Stimulated activated CD8-positive, alpha-beta memory T cell treated with anti-CD3 and anti-CD28 coated beads, Interleukin-7, amount 100 ng/mL, for 48 hours (primary cell): ENCODE measurements around the gene IQSEC1.
A peak's percentile ranks its signal among the peaks of the same experiment; 100 is the strongest.

ENCODE experiments used
- DNase-seq, 2 donors: peaks; one replicate each; pipeline ENCODE4 v3.0.0-alpha.2; 2020; ENCODE audit warnings: low read depth in 1 of 2; ENCODE audit errors: extremely low read depth in 1 of 2

Gene IQSEC1

DNA sequence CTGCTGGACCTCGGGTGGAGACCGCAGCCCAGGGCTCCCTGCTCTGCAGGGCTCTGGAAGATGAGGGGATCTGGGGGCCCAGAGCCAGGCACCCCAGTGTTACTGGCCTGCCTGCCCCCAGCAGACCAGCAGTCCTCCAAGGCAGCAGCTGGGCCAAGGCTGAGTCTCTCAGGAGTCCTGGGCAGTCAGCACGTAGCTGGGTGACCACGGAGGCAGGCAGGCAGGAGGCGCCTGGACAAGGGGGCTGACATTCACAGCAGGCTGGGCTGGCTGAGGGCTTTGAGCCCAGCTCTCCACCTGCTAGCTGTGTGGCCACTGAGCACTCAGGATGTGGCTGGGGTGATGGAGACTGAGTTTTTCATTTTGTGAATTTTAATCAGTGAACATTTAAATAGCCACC, 67.9 kb downstream of the IQSEC1 start:
- no peak for DNase-seq

DNA sequence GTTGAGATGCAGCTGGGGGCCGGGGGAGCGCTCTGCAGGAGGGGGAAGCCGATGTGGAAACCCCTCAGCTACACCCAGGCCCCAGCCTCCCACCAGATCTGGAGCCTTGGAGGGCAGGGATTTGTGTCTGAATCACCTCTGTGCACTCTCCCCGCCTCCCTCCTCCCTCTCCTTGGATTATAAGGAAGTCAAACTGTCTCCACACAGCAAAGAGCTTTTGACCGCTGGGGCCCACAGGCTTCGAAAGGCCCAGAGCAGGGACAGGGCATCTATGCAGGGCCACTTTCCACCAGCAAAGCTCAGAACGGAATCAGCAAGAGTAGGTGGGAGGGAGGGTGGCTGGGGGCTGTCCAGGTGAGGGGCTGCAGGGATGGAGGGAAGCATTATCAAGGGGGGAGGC, 68.9 kb downstream of the IQSEC1 start:
- DNase-seq = no peak

DNA sequence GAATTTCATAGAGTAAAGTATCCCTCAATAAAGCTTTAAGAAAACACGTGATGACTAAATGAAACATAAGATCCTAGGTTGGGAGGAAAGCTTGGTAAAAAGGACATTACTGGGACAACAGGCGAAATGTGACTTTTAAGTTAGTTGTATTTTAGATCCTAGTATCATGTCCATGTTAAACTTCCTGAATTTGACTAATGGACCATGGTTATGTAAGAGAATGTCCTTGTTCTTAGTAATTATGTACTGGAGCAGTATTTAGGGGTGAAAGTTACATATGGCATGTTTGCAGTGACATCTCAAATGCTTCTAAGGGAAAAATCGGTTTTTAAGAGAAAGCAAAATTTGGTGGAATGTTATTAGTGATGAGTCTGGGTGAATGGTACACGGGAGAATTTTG, 69.6 kb downstream of the IQSEC1 start:
- no peak for DNase-seq

DNA sequence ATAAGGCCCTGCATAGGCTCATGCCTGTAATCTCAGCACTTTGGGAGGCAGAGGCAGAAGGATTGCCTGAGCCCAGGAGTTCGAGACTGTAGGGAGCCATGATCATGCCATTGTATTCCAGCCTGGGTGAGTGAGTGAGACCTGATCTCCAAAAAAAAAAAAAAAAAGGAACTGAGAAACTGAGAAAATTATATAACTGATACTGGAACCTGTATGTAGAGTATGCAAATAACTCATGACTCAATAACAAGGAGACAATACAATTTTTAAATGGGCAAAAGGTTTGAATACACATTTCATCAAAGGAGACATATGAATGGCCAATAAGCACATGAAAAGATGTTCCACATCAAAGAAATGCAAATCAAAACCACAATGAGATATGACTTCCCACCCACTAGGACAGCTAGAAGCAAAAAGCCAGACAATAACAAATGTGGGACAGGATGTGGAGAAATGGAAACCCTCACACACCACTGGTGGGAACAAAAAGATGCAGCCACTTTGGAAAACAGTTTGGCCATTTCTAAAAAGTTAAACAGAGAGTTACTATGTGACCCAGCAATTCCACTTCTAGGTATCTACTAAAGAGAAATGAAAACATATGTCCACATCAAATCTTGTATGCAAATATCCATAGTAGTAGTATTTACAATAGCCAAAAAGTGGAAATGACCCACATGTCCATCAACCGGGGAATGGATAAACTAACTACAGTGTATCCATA, 70.7 kb downstream of the IQSEC1 start:
- DNase-seq = no peak

DNA sequence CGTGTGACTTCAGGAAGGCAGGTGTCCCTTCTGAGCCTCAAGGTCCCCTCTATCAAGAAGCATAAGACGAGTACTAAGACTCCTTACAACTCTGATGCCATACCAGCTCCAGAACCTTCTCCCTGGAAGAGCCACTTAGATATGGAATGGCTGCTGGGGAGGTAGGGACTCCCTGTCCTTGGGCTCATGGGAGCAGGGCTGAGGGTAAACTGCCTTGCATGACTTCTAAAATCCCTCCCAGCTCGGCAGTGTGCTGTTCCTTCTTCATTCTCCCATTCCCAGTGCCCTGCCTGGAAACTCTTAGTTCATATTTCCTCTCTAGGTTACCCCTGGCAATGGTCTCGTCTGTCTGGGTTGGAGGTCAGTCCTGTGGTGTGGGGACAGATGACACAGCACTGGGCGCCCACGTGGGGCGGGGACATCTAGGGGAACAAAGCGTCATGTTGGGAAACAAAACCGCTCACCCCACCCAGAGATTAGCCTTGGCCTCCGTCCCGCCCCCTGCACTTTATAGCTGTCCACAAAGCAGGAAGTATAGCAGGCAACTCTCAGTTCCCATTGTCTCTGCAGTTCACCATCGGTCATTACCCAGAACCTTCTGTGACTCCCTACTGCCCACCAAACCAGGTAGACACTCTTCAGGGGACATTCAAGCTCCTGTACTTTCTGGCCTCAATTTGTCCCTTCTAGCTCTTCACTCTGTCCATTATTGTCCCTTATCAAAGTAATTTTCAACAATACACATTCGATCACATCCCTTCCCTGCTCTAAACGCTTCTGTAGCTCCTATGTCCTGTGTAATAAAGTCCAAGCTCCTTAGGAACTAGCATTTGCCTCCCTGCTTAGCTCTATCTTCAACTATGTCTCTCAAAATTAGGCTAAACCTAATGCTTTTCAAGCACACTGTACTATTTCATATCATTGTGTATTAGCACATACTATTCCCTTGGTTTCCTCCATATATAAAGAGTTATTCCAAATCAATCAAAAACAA, 73.8 kb downstream of the IQSEC1 start:
- no peak for DNase-seq

DNA sequence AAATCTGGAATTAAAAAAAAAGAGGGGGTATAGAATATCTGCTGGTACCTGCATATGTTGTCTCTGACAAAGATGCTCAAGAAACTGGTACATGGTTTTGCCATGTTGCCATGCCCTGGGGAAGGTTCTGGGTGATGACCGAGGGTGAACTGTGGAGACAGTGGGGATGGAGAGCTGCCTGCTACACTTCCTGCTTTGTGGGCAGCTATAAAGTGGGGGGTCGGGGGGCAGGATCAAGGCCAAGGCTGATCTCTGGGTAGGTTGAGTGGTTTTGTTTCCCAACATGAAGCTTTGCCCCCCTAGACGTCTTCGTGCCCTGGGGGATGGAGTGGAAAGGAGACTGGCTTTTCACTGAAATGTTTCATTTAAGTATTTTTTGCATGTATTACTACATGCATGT, 74.6 kb downstream of the IQSEC1 start:
- DNase-seq = no peak

DNA sequence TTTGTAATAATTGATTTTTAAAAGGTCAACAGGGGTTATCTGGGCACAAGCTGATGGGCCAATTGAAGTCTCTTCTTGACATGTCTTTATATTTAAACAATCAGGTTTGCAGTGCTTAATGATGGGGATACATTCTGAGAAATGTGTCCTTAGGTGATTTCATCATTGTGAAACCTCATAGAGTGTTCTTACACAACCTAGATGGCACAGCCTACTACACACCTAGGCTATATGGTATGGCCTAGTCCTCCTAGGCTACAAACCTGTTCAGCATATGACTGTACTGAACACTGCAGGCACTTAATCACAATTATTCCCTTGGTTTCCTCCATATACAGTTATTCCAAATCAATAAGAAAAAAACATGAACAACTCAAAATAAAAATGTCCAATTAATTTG, 75.8 kb downstream of the IQSEC1 start:
- no peak for DNase-seq

DNA sequence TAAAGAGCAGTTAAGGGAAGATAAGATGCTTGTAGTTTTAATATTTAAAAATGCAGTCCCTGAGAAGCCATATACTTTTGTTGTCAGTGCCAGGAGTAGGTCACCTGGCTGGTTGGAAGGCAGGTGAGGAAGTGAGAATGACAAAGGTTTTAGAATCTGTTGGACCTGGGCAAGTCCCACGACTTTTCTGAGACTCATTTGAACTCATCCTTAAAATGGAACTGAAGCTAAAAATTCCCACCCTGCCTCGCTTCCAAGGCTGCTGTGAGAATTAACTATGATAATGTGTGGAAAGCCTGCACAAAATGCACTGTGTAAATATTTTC, 77.1 kb downstream of the IQSEC1 start:
- DNase-seq = no peak

DNA sequence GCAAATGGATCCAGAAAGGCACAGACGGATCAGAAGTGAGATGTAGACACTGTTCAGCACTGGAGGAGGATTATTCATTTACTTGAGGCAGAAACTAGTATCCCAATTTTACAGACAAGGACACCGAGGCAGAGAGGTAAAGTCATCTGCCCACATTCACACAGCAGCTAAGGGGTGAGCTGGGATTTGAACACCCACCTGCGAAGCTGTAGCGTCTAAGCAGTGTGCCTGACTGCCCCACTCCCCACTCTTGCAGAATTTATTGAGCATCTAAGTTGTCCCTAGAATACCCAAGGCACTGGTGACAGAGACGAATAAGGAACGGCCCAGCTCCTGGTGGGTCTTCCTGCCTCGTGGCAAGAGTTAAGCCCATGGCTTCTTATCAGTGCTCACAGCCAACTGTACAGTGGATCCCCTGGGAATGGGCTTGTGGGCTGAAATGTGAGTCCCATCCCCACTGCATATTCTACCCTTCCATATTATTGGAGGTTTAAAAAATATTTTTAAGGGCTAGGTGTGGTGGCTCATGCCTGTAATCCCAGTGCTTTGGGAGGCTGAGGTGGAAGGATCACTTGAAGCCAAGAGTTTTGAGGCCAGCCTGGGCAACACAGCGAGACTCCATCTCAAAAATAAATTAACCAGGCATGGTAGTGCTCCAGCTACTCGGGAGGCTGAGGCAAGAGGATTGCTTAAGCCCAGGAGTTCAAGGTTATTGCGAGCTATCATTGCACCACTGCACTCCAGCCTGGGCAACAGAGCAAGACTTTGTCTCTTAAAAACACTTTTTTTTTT, 77.6 kb downstream of the IQSEC1 start:
- DNase-seq = no peak

DNA sequence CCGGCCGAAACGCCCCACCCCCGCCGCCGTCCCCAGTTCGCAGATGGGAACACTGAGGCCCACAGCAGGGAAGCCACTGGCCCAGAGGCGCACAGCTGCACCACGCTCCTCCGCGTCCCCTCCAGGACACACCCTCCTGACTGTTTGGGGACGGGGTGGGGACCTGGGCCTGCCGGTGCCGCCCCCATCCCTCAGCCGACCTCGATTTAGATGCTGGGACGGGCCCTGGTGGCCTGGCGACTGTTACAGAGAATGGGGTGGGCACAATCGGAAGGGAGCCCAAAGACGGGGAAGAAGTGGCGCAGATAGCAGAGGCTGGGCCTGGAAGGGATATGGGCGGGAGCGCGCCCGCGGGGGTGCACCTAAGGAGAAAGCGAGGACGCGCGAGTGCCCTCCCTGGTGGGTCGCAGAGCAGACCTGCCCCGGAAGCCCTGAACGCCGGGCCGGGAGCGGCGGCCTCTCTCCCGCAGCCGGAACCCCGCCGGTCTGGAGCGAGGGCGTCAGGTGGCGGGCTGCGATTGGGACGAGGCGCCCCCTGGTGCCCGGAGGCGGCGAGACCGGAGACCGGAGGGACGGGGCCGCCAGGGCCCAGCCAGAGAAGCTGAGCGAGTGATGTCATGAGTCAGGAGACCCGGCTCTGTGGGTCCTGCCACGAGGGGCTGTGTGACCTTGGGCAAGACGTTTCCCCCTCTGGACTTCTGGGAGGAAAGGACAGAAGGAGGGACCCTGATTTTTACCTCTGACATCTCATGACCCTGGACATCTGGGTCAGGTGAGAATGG, 78.4 kb downstream of the IQSEC1 start:
- peak; percentile 75 to 76 for DNase-seq

DNA sequence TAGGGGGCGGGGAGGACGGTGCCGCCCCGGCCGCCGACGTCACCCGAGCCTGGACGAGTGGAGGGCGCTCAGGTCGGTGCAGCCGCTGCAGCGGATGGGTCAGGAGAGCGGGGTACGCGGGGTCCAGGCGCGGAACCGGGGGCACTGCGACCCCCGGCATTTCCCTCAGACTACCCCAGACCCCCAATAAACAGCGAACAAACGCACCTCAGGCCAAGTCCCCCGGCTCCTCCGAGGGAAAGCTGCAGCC, 78.9 kb downstream of the IQSEC1 start:
- no peak for DNase-seq

DNA sequence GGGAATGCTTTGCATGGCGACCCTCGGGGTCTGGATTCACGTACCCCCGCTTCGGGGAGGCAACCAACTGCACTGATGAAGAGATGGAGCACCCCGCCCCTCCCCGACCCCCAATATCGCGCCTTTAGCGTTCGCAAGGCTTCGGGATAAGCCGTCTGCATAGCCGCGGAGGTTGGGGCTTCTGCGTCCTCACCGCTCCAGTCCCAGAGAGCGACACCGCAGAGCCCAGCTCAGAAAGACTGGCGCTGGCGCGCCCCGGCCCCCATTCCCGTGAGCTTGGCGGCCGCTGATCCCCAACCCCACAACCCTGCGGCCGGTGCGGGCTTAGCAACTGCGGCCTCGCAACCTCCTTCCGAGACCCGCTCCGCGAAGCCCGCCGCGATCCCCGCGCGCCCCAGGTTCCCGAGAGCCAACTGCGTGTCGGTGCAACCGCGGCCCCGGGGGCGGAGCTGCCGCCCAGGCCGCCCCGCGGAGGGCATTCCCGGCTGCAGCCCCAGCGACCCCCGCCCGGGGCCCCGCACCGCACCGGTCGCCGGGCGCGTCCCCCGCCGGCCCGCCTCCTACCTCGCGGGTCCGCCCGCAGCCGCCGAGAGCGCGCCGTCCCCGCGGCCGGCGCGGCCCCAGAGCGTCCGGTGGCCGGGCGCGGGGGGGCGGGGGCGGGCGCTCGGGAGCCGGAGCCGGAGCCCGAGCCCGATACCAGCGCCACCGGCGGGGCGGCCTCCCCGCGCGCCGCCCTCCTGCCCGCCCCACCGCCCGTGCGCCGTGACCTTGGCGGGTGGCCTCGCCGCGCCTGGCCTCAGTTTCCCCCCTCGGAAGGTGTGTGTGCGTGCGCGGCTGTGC, 79.5 kb downstream of the IQSEC1 start:
- DNase-seq = no peak

DNA sequence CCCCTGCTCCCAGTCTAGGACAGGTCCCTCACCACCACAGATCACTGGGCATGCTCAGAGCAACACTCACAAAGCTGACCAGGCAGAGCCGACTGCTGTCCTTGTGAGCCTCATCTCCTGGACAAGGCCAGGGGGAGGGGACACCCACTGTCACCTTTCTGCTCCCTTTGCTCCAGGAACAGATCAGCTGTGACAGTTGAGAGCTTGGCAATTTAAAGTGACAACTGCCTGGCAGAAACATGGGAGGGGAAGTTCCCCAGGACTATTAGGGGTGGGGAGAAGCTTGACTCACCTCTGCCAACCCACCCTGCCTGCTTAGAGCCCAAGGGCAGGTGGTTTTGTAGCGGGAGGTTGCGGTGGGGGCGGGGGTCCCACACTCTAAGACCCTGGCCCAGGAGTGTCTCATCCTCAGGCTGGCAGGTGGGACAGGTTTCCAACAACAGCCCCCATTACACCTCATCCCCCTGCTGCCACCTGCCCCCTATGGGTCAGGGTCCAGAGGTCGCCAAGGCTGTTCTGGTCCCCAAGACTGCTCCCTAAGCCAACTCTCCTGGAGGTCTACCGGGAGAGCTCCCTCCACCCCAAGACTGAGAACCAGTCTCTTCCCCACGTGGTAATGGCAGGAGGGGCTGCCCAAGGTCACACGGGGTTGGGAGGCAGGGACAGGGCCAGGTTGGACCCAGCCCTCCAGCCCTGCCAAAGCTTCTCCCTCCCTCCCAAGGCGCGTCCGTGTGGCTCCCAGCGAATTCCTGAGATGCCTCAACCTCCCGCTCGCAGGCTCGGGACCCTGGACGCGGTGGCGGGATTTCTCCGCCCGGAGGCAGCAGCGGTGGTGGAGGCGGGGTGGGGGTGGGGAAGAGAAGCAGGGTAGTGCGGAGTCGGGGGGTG, 80.4 kb downstream of the IQSEC1 start:
- DNase-seq = no peak

DNA sequence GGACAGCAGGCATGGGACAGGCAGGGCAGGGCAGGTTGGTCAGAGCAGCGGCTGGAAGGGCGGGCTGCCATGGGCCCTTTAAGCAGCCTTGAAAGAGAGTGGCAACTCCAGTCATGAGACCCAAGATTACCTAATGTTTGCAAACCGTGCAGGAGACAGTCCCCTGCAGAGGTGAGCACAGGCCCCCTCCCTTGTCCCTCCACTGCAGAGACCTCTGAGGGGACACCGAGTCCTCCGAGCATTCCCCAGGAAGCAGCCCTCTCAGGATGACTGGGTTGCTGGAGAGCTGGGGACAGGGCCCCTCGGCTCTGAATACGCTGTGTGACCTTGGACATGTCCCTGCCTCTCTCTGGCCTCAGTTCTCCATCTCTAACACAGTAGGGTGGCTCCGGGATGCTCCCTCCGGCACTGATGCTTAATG, 81.4 kb downstream of the IQSEC1 start:
- DNase-seq = no peak

DNA sequence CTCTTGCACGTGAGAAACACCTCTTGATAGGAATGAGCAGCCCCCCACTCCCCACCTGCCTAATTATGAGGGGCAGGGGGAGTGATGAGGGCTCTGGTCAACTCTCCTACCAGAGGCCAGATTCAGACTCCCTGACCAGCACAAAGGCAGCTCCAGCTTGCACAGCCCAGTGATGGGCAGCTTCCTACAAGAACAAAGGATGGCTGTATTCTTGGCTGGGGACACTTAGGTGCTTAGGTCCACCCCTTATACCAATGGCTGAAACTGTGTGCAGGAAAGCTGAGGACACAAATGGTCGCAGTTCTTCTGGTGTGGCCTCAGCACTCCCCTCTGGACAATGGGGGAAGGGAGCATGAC, 81.8 kb downstream of the IQSEC1 start:
- DNase-seq = no peak

DNA sequence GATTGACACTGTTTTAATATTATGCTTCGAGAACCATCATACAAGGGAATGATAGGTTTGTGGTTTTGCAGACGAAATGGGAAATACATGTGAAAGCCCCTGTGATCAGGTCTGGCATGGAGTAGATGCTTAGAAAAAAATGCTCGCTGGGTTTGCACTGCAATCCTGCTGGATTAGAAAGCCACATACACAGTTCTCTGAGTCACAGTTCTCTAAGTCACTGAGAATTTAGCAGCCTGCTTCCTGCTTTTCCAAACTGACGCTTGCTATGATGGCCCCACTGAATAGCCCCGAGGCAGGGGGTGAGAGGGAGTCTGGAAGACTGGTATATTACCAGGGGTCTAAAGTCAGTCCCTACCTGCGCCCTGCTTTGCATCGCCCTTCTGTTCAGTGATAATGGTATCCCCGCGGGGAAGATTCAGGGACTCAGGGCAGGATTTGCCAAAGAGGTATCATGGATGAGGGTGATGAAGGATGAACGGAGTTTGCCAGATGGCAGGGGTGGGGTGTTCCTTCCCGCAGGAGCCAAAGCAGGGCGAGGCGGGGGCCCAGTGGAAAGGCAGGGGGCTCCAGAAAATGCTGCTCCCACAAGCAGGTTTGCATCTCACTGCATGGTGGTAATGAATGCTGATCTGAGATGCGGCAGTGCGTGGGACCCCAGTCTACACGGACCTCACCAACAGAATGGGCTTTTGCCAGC, 82.3 kb downstream of the IQSEC1 start:
- no peak for DNase-seq

DNA sequence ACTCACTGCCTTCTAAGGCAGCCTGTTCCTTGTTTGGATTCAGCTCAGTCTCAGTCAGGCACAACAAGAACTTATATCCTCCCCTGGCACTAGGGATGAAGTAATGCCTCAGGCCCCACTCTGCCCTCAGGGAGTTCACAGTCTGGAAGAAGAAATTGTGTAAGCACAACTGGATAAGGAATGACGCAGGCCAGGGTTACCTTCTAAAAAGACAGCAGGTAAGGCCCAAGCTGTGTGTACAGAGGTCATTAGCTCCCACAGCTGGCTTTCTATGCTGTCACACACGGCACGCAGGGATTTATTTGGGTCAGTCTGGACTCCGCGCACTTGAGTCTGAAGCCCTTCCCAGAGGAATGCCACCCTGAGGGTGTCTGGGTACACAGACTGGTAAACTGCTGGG, 82.9 kb downstream of the IQSEC1 start:
- no peak for DNase-seq

DNA sequence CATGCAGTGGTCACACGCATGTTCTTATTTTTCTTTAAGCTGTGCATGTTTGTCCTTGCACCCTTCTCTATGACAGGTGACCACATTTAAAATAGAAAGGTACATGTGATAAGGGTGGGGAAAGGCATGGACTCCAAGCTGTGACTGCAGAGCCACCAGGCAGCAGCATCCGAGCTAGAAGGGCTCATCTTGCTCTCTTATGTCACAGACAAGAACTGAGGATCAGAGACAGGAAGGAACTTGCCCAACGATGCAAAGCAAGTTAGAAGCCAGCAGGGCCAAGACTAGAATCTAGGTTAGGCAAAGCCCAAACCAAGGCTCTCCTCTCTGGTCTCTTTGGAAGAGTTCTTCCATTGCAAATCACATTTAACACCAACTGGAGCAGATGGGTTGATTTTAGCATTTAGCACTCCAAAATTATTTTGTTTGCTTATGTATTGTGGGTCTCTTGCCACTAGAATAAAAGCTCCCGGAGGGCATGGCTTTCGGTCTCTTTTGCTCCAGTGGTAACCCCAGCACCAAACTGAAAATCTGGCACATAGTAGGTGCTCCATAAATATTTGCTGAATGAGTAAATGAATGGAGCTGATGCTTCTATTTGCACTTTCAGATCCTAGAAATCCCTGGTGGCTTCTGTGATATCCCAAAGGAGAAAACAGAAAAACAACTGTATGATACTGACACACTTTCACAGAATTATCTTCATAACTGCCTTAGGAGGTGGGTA, 84.3 kb downstream of the IQSEC1 start:
- no peak for DNase-seq
